Stimulated activated CD8-positive, alpha-beta memory T cell treated with anti-CD3 and anti-CD28 coated beads, Interleukin-15, amount 100 ng/mL, for 1 hour (primary cell): ENCODE results near the gene PPP1R14D.

Source experiments
- DNase-seq: peaks from one replicate; pipeline ENCODE4 v3.0.0-alpha.2; 2020; ENCODE audit warnings: low read depth

The PPP1R14D gene

GRCh38 chr15:40852529-40852928 lies 24.0 kb upstream of the PPP1R14D start:
- no peak for DNase-seq

- DNase-seq = no peak
Measured at GRCh38 chr15:40850576-40851112, 22.1 kb upstream of the PPP1R14D start.

DNA sequence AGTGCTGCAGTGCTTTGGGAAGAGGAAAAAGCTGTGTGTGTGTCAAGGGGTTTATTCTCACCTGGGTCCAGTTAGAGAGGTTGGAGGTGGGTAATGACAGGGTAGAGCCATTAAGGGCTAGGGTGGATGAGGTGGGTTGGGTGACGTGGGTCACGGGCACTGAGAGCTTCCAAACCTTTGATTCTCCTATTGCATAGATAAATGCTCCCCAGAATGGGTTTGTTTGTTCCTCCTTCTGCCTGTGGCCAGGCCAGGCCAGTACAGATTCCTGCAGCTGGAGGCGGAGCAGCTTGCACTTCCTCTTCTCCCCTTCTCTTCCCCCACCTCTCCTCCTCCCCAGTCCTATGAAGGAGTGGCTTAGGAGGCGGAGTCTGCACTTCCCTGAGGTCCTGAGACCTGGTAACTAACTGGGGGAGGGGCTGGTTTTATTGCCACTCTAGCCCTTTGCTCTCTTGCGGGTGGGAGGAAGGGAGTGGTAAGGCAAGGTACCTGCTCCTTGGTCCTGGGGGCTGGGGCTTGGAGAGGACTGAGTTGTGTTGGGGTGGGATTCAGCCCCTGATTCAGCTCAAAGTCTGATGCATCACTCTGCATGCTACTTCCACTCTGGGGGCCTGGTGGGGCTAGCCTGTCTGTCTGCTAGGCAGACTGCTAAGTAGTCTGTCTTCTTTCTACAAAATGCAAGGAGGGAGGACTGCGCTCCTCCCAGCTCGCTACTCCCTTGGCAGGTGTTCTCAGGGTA lies 18.9 kb upstream of the PPP1R14D start:
- DNase-seq = no peak

DNA sequence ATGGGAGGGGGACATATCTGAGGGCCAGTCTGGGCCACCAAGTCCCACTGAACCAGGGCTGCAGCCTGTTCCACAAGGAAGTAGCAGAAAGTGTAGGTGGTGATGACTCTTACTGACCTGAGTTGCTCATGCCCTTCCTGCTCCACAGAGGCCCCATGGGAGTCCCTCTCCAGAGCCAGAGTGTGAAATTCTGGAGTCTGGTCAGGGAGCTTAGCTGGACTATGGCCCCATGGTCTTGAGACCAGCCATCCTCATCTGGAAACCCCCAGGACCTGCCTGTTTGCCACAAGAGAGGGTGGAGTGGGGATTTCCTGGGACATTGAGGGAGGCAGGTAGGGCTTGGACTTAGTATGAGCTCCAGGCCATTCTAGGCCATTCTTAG lies 18.3 kb upstream of the PPP1R14D start:
- DNase-seq = no peak

DNA sequence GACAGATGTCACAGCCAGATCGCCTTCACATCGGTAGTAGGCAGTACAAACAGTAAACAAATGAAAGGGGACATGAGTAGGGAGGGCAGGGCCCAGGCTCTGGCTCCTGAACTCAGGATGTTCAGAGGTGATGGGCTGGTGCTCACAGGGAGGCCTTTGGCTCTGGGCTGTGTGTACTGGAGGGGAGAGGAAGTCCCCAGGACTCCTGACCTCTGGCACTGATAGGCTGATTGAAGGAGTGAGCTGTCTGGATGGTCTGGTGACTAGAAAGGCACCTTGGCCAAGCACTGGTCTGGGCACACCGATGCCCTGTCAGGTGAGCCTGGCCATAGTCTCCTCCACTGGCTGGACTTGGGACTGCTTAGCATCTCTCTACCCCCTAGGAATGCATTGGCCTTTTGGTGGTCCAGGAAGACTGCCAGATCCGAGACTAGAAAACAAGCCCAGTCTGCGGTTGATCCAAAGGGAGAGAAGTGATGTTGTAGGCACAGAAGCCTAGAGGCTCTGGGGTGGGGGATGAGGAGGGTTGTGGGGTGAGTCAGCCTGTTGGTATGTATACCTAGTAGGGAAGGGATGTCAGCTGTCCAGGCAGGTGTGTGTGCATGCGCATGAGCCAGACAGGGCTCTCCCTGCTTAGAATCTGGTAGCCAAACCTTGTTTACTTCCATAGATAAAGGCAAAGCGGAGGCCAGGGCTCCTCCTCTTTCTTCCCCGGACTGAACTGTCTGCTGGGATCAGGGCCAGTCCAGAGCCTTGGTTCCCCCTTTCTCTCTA lies 17.2 kb upstream of the PPP1R14D start:
- no peak for DNase-seq

DNA sequence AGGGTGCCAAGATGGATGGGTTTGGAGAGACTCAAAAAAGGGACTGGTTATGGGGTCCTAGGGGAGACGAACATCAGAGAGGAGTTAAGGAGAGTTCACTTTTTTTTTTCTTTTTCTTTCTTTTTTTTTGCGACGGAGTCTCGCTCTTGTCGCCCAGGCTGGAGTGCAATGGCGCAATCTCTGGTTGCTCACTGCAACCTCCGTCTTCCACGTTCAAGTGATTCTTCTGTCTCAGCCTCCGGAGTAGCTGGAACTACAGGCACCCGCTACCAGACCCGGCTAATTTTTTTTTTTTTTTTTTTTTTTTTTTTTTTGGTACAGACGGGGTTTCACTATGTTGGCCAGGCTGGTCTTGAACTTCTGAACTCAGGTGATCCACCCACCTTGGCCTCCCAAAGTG lies 16.5 kb upstream of the PPP1R14D start:
- no peak for DNase-seq

DNA sequence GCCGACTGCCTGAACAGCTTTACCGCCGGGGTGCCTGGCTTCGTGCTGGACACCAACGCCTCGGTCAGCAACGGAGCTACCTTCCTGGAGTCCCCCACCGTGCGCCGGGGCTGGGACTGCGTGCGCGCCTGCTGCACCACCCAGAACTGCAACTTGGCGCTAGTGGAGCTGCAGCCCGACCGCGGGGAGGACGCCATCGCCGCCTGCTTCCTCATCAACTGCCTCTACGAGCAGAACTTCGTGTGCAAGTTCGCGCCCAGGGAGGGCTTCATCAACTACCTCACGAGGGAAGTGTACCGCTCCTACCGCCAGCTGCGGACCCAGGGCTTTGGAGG lies 16.2 kb upstream of the PPP1R14D start:
- no peak for DNase-seq

- DNase-seq = peak; percentile 8
Measured at GRCh38 chr15:40843885-40844695, 15.6 kb upstream of the PPP1R14D start, which contains the start of gene SPINT1. SPINT1 (plus strand) TSS chr15:40844048; CDS start chr15:40844555, 507 bp downstream.

DNA sequence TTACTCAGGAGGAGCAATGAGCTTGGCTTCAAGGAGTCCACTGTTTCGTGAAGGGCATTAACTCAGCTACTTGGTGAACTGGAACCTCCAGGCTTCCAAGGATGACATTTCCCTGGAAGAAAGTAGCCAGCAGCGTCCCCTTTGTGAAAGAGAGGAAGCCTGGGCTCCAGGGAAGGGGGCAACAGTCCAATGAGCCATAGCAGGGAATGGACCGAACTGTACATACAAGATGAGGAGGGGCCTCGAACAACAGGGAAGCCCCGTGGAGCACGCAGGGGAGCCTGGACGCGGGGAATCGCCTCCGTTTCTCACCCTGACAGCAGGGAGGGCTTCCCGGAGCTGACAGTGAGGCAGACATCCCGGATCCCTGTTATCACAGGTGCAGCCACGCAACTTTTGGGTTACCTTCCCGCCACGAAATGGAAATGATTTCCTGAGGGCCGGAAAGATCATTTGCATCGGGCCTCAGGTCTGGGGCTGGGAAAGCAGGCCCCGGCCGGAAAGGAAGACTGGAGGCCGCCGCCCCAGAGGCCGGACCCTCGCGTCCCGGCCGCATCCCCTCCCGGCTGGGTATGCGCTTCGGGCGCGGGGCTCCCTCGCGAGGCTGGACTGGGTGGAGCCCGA lies 14.9 kb upstream of the PPP1R14D start:
- no peak for DNase-seq

DNA sequence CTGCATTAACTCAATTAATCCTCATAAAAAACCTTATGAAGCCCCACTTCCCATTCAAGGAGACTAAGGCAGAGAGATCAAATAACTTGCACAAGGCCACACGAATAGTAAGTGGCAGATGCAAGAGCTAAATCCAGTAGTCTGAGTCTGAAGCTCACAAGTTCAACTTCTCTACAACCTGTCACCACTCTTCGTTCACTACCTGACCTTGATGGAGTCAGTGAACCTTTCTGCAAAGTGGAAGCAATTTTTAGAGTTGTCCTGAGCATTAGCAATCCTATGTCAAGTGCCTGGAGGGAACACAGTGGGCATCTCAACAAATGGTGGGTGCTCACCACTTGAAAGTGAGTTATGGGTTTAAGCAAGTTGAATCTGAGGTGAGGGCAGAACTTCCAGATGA lies 13.2 kb upstream of the PPP1R14D start:
- DNase-seq = no peak

- no peak for DNase-seq
Measured at GRCh38 chr15:40838756-40839155, 10.2 kb upstream of the PPP1R14D start.

DNA sequence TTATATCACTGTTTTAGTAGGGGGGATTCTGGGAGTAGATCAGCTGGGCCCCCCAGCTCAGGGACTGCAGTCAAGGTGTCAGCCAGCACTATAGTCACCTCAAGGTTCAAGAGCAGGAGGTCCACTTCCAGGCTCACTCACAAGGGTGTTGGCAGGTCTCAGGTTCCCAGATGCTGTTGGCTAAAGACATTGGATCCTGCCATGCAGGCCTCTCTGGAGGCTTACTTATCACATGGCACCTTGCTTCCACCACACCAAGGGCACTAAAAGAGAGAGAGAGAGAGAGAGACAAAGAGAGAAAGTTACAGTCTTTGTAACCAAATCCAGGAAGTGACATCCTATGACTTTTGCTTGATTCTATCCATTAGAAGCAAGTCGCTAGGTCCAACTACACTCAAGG lies 7.5 kb upstream of the PPP1R14D start:
- no peak for DNase-seq

DNA sequence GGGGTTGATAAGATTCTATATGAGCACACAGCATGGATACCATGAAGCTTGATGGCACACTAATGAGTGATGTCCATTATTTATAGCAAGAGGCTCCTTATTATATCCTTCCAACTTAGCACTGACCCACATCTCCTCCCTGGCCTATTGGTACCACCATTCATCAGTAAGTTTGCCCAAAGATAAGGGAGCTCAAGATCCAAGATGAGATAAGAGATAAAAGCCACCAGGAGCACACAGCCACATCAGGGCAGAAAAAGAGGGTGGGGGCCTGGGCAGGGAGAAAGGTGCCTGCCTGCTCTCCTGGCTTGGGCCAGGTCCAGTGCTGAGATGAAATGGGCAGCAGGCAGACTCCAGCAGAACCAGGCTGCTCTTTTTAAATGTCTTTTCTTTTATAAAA lies 4.4 kb upstream of the PPP1R14D start:
- no peak for DNase-seq

DNA sequence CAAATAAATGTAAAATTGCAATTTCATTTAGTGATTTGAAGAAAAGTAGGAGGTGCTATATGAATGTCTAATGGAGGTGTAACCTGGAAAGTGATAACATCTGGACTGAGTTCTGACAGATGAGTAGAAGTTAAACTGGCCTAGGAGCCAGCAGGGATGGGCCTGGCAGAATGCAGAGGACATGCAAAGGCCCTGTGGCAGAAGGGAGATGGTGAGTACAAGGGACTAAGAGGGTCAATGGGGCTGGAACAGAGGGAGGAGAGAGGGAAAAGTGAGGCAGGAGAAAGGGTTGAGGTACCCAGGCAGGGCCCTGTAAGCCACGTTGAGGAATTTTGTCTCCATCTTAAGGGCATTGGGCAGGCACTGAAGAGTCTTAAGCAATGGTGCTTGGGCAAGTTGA lies 3.4 kb upstream of the PPP1R14D start:
- DNase-seq = no peak

- no peak for DNase-seq
Measured at GRCh38 chr15:40830884-40831283, 2.4 kb upstream of the PPP1R14D start.

DNA sequence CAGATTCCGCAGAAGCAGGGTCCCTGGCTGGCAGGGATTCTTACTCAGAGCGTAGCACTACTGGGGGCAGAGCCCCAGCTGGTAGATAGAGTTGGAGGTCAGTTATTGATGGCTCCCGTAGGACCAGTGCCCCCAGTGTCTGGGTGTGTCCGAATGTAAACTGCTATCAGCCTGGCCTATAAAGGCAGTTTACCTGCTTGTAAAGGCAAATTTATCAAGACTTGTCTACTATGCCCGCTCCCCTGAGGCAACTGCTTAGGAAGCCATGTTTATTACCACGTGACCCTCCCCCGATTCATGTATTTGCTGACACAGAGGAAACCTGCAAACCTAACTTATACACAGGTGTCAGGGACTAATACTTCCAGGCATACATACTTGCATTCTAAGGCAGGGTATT lies 607 bp upstream of the PPP1R14D start:
- DNase-seq = no peak

GRCh38 chr15:40826423-40827075 lies 2.0 kb downstream of the PPP1R14D start:
- DNase-seq = no peak

DNA sequence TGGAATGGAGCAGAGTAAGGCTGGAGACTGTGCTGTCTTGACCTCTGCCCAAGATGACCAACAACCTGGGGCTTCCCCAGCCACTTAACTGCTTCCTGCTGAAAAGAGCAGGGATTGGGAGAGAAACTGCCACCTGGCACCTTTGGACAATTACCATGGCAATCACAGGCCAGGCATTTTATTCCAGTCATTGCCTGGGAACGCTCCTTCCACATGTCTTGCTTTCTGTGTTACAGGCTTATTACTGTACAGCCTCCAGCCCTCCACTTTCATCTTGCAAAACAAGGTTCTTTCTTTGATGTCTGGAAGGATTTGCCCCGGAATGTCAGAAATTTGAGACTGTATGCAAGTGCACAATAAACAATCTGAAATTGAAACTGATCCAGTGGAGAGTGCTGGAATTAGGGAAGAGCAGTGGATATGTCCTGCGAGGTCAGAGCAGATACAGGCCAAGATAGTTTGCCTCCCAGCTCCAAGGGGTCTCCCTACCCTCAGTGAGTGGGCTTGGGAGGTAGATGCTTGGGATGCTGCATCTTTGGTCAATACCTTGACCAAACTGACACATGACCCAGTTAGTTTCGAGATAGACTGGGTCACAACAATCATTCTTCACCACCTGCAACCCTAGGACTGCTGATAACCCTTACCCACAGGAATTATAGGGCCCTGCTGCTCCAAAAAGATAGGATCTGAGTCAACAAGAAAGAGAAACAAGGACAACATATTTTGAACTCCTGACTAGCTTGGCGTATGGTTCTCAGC lies 2.7 kb downstream of the PPP1R14D start:
- no peak for DNase-seq

DNA sequence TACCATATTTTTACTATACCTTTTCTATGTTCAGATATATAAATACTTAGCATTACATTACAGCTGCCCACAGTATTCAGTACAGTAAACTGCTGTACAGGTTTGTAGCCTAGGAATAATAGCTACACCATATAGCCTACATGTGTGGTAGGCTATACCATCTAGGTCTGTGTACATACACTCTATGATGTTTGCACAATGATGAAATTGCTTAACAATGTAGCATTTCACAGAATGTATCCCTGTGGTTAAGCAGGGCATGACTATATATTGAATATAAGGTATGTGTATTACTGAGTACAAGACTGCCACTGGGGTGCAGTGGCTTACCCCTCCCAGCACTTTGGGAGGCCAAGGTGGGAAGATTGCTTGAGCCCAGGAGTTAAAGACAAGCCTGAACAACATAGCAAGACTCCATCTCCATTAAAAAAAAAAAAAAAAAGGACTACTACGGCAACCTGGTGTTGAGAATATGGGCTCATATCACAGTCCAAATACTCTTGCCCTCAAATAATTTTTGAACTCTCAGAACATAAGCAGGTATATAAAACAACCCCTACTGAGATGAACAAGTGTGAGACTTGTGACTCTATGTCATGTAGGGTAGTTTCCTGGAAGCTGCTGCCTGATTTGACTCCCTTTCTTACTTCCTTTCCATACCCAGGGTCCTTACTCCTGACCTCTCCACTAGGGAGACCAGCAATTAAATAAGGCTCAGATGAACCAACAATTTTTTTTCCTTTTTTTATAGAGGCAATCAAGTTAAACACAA lies 4.8 kb downstream of the PPP1R14D start:
- no peak for DNase-seq

GRCh38 chr15:40821195-40821594 lies 7.3 kb downstream of the PPP1R14D start:
- DNase-seq = no peak
